Testis (tissue), 3 donors: Measurements from ENCODE around the gene CHCHD10. TPM values are rescaled to one million over a fixed set of nuclear protein-coding genes. Genes with fewer than 3 reads are reported as not detected.

Experiments used
- DNase-seq: peaks from one replicate; pipeline ENCODE4 v3.0.0-alpha.2; 2019
- H3K27ac ChIP-seq, 2 donors: fragments of 200-600 bp; sonication (generic); one replicate each; pipeline ENCODE4 v1.5.1; 2019
- H3K27me3 ChIP-seq: fragments of 200-600 bp; sonication (generic); one replicate; pipeline ENCODE4 v1.5.1; 2019
- H3K36me3 ChIP-seq: fragments of 200-600 bp; sonication (generic); one replicate; pipeline ENCODE4 v1.5.1; 2017; ENCODE audit warnings: low read depth; ENCODE audit errors: missing control alignments
- H3K4me1 ChIP-seq: fragments of 200-600 bp; sonication (generic); one replicate; pipeline ENCODE4 v1.5.1; 2019
- H3K4me3 ChIP-seq, 2 donors: fragments of 200-600 bp; sonication (generic); one replicate each; pipeline ENCODE4 v1.5.1; 2017 to 2019
- H3K9me3 ChIP-seq: fragments of 200-600 bp; sonication (generic); one replicate; pipeline ENCODE4 v1.5.1; 2017
- POLR2A ChIP-seq: fragments of 450-650 bp; IDR thresholded peaks from one replicate; pipeline ENCODE4 v1.6.1; 2017; ENCODE audit warnings: antibody characterized with exemption, mild to moderate bottlenecking, moderate library complexity
- WGBS, 2 donors: methylation state at CpG; one replicate each; pipeline ENCODE4 v1.1.5; 2018; 5-methylcytosine and 5-hydroxymethylcytosine counted together
- intact Hi-C: fragments of 100-400 bp; cut with DNase I; formaldehyde crosslinking; loops from one replicate; pipeline ENCODE4 v1.15.1; 2023; ENCODE audit warnings: low total_unique reads
- polyA plus RNA-seq: library from polyadenylated mRNA; stranded (reverse); fragments of 350-450 nt; fragmentation: Illumina TruSeq; extraction: RNeasy Lipid Tissue Mini Kit (QIAGEN cat#74804); gene quantifications from one replicate; pipeline ENCODE4 v1.2.3, GENCODE V29; 2014; ENCODE audit warnings: low read depth, low replicate concordance; ENCODE audit not compliant: insufficient read depth
- total RNA-seq, 2 donors: library from RNA; depleted of rRNA; stranded (reverse); fragments of >200 nt; gene quantifications; one replicate each; pipeline ENCODE4 v1.2.3, GENCODE V29; 2016
- TF ChIP-seq, protein P1 (sequence below), 3 experiments: fragments of 450-650 bp in 2 of 3; fragments of 200-600 bp in 1 of 3; sonication (generic) in 1 of 3; IDR thresholded peaks; one replicate each; pipeline ENCODE4 v1.5.1; 2016 to 2019; ENCODE audit warnings: antibody characterized with exemption in 3 of 3, mild to moderate bottlenecking in 2 of 3, moderate library complexity in 1 of 3

The CHCHD10 gene
- total and polyA plus RNA-seq, 3 donors from 2014 or later: 24.0 to 74.8 (median 30.2) TPM

DNA sequence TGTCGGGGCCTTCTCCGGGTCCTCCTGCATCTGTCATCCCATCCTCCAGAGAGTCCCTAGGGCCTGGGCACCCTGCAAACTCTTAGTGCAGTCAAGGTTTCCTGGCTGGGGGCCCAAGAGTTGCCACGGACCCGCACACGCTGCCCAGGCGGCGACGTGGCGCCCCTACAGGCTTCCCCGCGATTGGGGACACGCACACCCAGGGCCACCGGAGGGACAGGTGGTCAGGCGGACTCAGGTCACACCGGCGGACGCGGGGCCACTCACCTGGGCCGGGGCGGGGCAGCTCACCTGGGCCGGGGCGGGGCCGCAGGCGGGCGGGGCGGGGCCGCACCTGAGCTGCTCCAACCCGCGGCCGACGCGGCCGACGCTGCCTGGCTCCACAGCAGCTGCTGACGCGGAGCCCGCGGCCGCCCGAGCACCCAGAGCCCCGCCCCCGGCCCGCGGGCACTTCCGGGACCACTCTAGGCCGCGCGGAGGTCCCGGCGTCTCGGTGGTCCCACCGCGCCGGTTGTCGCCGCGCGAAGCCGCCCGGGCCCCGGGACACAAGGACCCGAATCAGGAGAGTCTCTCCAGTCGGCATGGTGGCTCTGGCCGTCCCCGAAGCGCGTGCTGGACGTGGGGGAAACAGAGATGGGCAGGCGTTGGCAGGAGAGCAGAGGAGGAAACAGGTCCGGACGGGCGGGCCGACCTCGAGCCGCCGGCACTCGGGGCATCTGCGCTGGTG, 16.9 kb downstream of the CHCHD10 start, which contains the start of gene ZNF70:
TSS of gene ZNF70 (minus strand) at position 399 of the 727 bp plus-strand sequence. CDS start 5,972 bp downstream, outside the sequence.
- intact Hi-C loops: no loop called here

DNA sequence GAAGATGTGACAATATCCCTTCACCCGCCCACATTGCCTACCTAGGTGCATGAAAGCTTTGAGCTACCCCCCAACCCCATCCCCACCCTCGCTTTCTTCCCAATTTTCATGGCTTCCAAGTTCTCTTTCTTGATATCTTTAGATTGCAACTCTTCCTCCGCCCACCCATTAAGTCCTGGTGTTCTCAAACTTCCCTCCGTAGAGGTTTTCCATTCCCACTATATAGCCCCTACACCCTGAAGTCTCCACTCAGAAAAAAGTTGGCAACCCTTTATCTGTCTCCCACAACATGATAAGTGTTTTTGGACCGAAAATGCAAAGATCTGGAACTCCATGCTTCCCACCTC, 17.4 kb downstream of the CHCHD10 start:
- H3K4me1 ChIP-seq: peaks cover 5% of the 10 kb centered on the region
- H3K4me3 ChIP-seq: peak overlapping the region; percentile 64 to 81
- no peak for DNase-seq
- intact Hi-C loops: no loop called here
- WGBS, 2 donors: 6 to 16% methylated on average over 5 of the region's 5 CpGs
- H3K36me3 ChIP-seq: no peaks in the 10 kb centered on the region
- no peaks in the 10 kb centered on the region for H3K9me3 ChIP-seq
- H3K27me3 ChIP-seq: no peaks in the 10 kb centered on the region
- TF ChIP-seq, protein P1, sequence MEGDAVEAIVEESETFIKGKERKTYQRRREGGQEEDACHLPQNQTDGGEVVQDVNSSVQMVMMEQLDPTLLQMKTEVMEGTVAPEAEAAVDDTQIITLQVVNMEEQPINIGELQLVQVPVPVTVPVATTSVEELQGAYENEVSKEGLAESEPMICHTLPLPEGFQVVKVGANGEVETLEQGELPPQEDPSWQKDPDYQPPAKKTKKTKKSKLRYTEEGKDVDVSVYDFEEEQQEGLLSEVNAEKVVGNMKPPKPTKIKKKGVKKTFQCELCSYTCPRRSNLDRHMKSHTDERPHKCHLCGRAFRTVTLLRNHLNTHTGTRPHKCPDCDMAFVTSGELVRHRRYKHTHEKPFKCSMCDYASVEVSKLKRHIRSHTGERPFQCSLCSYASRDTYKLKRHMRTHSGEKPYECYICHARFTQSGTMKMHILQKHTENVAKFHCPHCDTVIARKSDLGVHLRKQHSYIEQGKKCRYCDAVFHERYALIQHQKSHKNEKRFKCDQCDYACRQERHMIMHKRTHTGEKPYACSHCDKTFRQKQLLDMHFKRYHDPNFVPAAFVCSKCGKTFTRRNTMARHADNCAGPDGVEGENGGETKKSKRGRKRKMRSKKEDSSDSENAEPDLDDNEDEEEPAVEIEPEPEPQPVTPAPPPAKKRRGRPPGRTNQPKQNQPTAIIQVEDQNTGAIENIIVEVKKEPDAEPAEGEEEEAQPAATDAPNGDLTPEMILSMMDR (IDR thresholded peaks at IDR 0.05): no peak
- no peak for TF ChIP-seq POLR2A
- peak overlapping the region in 1 of 2 donors; percentile 88 for H3K27ac ChIP-seq

More for the DNA sequence above, 16.9 kb downstream of the CHCHD10 start, which contains the start of gene ZNF70:
- H3K4me3 ChIP-seq: peak within 1 kb of the TSS; percentile 64 to 81
- DNase-seq: peak; percentile 95
- peak within 1 kb of the TSS; percentile 60 to 88 for H3K27ac ChIP-seq
- WGBS, 2 donors: 0% methylated on average over 2 to 71 of the region's 78 CpGs
- TF ChIP-seq, protein P1 (IDR thresholded peaks at IDR 0.05): no peak
- TF ChIP-seq POLR2A: peak; percentile 19
- H3K9me3 ChIP-seq: no peaks in the 10 kb centered on the region
- H3K4me1 ChIP-seq: peaks cover 5% of the 10 kb centered on the region
- no peaks in the 10 kb centered on the region for H3K27me3 ChIP-seq
- no peaks in the 10 kb centered on the region for H3K36me3 ChIP-seq

DNA sequence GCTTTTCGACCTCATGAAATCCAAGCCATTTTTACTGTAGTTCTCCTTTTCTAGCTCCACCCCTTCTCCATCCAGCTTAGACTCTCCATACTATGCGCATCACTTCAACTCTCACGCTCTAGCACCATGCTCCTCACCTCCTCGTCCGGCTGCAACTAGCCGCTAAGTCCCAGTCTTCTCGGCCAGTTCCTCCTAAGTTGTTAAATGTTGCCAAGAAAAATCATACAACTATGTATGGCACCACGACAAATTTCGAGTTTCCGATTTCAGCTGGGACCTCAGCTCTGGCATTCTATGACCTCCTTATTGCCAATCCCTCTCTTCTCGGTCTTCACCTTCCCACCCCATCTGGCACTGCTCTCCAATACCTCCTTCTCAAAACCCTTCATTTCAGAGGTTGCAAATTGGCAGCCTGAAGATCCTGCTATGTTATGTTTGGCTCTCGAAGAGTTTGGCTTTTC, 17.9 kb downstream of the CHCHD10 start:
- Histone ChIP-seq H3K27ac (no peak overlapping the region), H3K9me3 (no peaks in the 10 kb centered on the region), H3K4me3 (peak overlapping the region in 1 of 2 donors; percentile 81), H3K27me3 (no peaks in the 10 kb centered on the region), H3K4me1 (peaks cover 5% of the 10 kb centered on the region), H3K36me3 (no peaks in the 10 kb centered on the region)
- intact Hi-C loops: no loop called here
- DNase-seq: no peak
- no peak for TF ChIP-seq POLR2A
- TF ChIP-seq, protein P1 (IDR thresholded peaks at IDR 0.05): no peak
- 17 to 29% methylated on average over 12 of the region's 12 CpGs for WGBS, 2 donors

DNA sequence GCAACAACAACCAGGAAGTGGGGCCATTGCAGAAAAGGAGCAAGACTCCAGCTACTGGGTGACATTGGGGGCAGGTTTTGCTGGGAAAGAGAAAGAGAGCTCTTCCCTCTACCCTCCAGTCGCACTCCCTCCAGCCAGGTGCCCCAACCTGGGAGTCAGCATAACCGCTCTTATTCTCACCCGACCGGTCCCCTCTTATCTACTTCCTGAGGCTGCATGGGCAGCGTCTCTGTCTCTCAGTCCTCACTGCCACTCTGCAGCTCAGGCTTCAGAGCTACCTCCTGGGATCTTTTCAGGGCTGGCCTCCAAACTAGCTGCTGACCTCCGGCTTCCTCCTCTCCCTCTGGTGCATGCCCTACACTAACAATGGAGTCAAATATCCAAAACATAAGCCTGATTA, 22.0 kb downstream of the CHCHD10 start:
- H3K36me3 ChIP-seq: no peaks in the 10 kb centered on the region
- no peak overlapping the region for H3K4me3 ChIP-seq
- DNase-seq: no peak
- H3K27ac ChIP-seq: no peak overlapping the region
- no peaks in the 10 kb centered on the region for H3K9me3 ChIP-seq
- H3K4me1 ChIP-seq: peaks cover 5% of the 10 kb centered on the region
- TF ChIP-seq, protein P1 (IDR thresholded peaks at IDR 0.05): no peak
- TF ChIP-seq POLR2A: no peak
- no peaks in the 10 kb centered on the region for H3K27me3 ChIP-seq
- WGBS, 2 donors: 88 to 92% methylated on average over 6 of the region's 6 CpGs
- intact Hi-C loops: no loop called here
